Ovary (tissue), 9 donors: Measurements from ENCODE around the gene RAB37. TPM values are rescaled to one million over a fixed set of nuclear protein-coding genes. Genes with fewer than 3 reads are reported as not detected.

Source experiments
- DNase-seq, 5 donors: peaks; one replicate each; pipeline ENCODE4 v3.0.0-alpha.2; 2019 to 2020
- H3K27ac ChIP-seq, 2 donors: fragments of 200-600 bp; one replicate each; pipeline versions ENCODE4 v1.5.1 to v1.8.0; 2019 to 2022
- H3K27me3 ChIP-seq: fragments of 200-600 bp; one replicate; pipeline ENCODE4 v1.8.0; 2022
- H3K36me3 ChIP-seq: fragments of 200-600 bp; sonication (generic); one replicate; pipeline ENCODE4 v1.5.1; 2019
- H3K4me1 ChIP-seq: one replicate; pipeline ENCODE4 v1.8.1; 2013; ENCODE audit warnings: mild to moderate bottlenecking, moderate library complexity; ENCODE audit not compliant: insufficient read depth
- H3K4me3 ChIP-seq: fragments of 200-600 bp; sonication (generic); one replicate; pipeline ENCODE4 v1.5.1; 2017
- H3K9me3 ChIP-seq, 2 donors: fragments of 200-600 bp in 1 of 2; sonication (generic) in 1 of 2; one replicate each; pipeline versions ENCODE4 v1.5.1 to v1.8.1; 2013 to 2019; ENCODE audit warnings: mild to moderate bottlenecking in 1 of 2, moderate library complexity in 1 of 2
- CTCF ChIP-seq, 3 donors: fragments of 450-650 bp in 2 of 3; fragments of 200-600 bp in 1 of 3; IDR thresholded peaks; one replicate each; pipeline versions ENCODE4 v1.5.1 to v1.8.0; 2016 to 2022; ENCODE audit warnings: antibody characterized with exemption in 3 of 3, mild to moderate bottlenecking in 1 of 3
- EP300 ChIP-seq: sonication (generic); formaldehyde crosslinking; IDR thresholded peaks from one replicate; pipeline ENCODE4 v1.6.1; 2017; ENCODE audit warnings: antibody characterized with exemption
- POLR2A ChIP-seq: fragments of 450-650 bp; IDR thresholded peaks from one replicate; pipeline ENCODE4 v1.6.1; 2017; ENCODE audit warnings: antibody characterized with exemption, mild to moderate bottlenecking, moderate library complexity
- WGBS, 3 donors: extraction: QIAGEN DNeasy Blood & Tissue Kit in 1 of 3; methylation state at CpG; one replicate each; pipeline versions ENCODE4 v1.1.5 to v1.1.7; 2013 to 2017; 5-methylcytosine and 5-hydroxymethylcytosine counted together
- intact Hi-C, 4 donors: fragments of 100-400 bp; cut with DNase I; formaldehyde crosslinking; loops; one replicate each; pipeline versions ENCODE4 v1.11.0 to v1.15.1; 2022 to 2023
- polyA plus RNA-seq, 2 donors: library from polyadenylated mRNA; stranded (reverse); fragments of 200-250 nt in 1 of 2; fragments of 350-450 nt in 1 of 2; fragmentation: Illumina TruSeq in 1 of 2; extraction: RNeasy Lipid Tissue Mini Kit (QIAGEN cat#74804) in 1 of 2; gene quantifications; one replicate each; pipeline ENCODE4 v1.2.3, GENCODE V29; 2013 to 2014
- total RNA-seq, 7 donors: library from RNA; depleted of rRNA in 2 of 7; stranded (reverse); fragments of >200 nt in 2 of 7; fragmentation: NEBNext Ultra II Directional in 3 of 7; extraction: Animal tissue kit (Norgen Biotek cat#: 25700) in 3 of 7; gene quantifications; one replicate each; pipeline versions ENCODE4 v1.1.0 to v1.2.4, GENCODE V29; 2016 to 2023
- donor health status: DM: no; HTN: no; CAD: no; lungs with moderate emphysema.
- donor health status: DM: no; HTN: no; CAD: no.
- donor health status: Bipolar disorder and iron deficiency.
- donor health status: DM: yes; HTN: yes; CAD: no.
- donor health status: DM: no; HTN: no; CAD: no.
- donor health status: DM: yes; HTN: yes; CAD: no.

The RAB37 gene
- total and polyA plus RNA-seq, 9 donors = 0.45 to 2.4 (median 0.58) TPM; not detected in 2

GRCh38 chr17:74757502-74757901, 20.4 kb downstream of the RAB37 start:
- intact Hi-C loops = no loop called here
- Histone ChIP-seq H3K27me3 (no peaks in the 10 kb centered on the region), H3K4me1 (peaks cover 18% of the 10 kb centered on the region), H3K4me3 (no peak overlapping the region), H3K9me3 (no peaks in the 10 kb centered on the region), H3K36me3 (no peaks in the 10 kb centered on the region), H3K27ac (no peak overlapping the region)
- 68 to 80% (median 78%) methylated on average over 3 of the region's 3 CpGs for WGBS, 3 donors
- TF ChIP-seq EP300 = no peak
- no peak for TF ChIP-seq CTCF (IDR thresholded peaks at IDR 0.05)
- TF ChIP-seq POLR2A = no peak
- DNase-seq = peak in 1 of 5 donors; percentile 63

- intact Hi-C loops = no loop called here
- H3K36me3 ChIP-seq = no peaks in the 10 kb centered on the region
- peaks cover 18% of the 10 kb centered on the region for H3K4me1 ChIP-seq
- no peaks in the 10 kb centered on the region for H3K27me3 ChIP-seq
- H3K27ac ChIP-seq = no peak overlapping the region
- H3K4me3 ChIP-seq = no peak overlapping the region
- no peaks in the 10 kb centered on the region for H3K9me3 ChIP-seq
- no peak for DNase-seq
- 44 to 54% (median 54%) methylated on average over 26 of the region's 26 CpGs for WGBS, 3 donors
- no peak for TF ChIP-seq POLR2A
- no peak for TF ChIP-seq EP300
- TF ChIP-seq CTCF (IDR thresholded peaks at IDR 0.05) = no peak
Measured at GRCh38 chr17:74757931-74758847, 21.1 kb downstream of the RAB37 start.

- no peak for DNase-seq
- intact Hi-C loops = no loop called here
- Histone ChIP-seq H3K27me3 (no peaks in the 10 kb centered on the region), H3K36me3 (no peaks in the 10 kb centered on the region), H3K9me3 (no peaks in the 10 kb centered on the region), H3K4me3 (no peak overlapping the region), H3K27ac (no peak overlapping the region), H3K4me1 (peaks cover 22% of the 10 kb centered on the region)
- TF ChIP-seq EP300 (no peak), POLR2A (no peak), CTCF (IDR thresholded peaks at IDR 0.05) (no peak)
- WGBS, 3 donors = 75 to 97% (median 94%) methylated on average over 2 of the region's 2 CpGs
Measured at GRCh38 chr17:74758848-74759168, 21.8 kb downstream of the RAB37 start.

- 79 to 91% (median 86%) methylated on average over 9 of the region's 9 CpGs for WGBS, 3 donors
- Histone ChIP-seq H3K4me3 (no peak overlapping the region), H3K9me3 (no peaks in the 10 kb centered on the region), H3K4me1 (peaks cover 23% of the 10 kb centered on the region), H3K27ac (no peak overlapping the region), H3K36me3 (no peaks in the 10 kb centered on the region), H3K27me3 (no peaks in the 10 kb centered on the region)
- DNase-seq = no peak
- intact Hi-C loops = no loop called here
- TF ChIP-seq POLR2A (no peak), CTCF (IDR thresholded peaks at IDR 0.05) (no peak), EP300 (no peak)
Measured at GRCh38 chr17:74759243-74759801, 22.3 kb downstream of the RAB37 start.
